ENCODE measurements around the gene TPP2. TPM values are rescaled to one million over a fixed set of nuclear protein-coding genes. Genes with fewer than 3 reads are reported as not detected.

TPP2 gene
- total RNA-seq, 1 experiment from 2014 or later, result 43.6 TPM

DNA sequence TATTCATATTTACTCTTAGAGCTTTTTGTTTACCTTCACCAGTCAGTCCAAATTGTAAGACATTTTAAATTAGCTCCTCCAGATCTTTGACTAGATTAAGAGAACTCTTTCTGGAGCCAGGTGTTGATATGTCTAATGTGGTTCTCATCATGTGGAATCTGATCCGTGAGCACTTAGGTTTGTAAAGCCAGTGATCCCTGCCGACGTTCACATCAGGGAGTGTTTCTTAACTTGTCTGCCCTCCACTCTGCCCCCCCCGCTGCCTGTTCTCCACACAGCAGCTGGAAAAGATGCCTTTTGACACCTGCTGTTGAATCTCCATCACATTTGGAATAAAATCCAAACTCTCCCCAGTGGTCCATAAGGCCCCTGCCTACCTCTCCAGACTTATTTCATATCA is 80.3 kb downstream of the TPP2 start:
- H3K36me3 ChIP-seq, result peaks cover 56% of the 10 kb centered on the region
- no peak overlapping the region for H3K4me3 ChIP-seq
- H3K9me3 ChIP-seq, result peaks cover 5% of the 10 kb centered on the region
- no peak for DNase-seq
- H3K27me3 ChIP-seq, result no peaks in the 10 kb centered on the region

DNA sequence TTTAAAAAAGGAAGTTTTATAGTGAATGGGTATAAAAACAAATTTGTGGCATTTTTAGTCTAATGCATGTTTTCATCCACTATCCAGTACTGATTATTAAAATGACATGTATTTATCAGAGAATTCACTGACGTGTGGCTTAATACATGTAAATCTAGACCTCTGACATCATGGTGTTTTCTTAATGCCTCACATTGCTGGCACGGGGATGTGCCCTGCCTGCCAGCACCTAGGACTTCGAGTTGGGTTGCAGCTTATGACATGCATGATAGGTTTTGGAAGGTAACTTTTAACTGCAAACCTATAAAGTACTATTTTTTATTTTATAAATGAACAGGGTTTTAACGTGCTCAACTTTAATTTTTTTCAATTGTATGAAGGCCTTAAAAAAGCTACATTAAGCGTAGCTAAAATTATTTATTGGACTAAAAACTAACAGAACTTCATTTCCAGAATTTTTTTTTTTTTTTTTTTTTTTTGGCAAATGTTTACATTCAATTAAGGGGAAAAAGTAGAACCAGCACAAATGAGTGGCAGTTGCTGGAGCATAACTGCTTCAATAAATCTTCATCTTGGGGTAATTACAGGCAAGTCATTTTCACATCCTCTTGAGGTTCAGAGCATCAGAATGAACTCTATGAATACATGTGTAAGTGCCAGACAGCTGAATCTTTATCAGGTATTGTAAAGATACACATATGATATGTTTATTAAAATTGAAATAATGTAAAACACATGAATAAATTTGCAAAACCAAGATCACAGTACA is 81.7 kb downstream of the TPP2 start:
- Histone ChIP-seq H3K36me3 (peaks cover 54% of the 10 kb centered on the region), H3K9me3 (peaks cover 5% of the 10 kb centered on the region), H3K4me3 (no peak overlapping the region), H3K27me3 (no peaks in the 10 kb centered on the region)
- DNase-seq, result no peak

DNA sequence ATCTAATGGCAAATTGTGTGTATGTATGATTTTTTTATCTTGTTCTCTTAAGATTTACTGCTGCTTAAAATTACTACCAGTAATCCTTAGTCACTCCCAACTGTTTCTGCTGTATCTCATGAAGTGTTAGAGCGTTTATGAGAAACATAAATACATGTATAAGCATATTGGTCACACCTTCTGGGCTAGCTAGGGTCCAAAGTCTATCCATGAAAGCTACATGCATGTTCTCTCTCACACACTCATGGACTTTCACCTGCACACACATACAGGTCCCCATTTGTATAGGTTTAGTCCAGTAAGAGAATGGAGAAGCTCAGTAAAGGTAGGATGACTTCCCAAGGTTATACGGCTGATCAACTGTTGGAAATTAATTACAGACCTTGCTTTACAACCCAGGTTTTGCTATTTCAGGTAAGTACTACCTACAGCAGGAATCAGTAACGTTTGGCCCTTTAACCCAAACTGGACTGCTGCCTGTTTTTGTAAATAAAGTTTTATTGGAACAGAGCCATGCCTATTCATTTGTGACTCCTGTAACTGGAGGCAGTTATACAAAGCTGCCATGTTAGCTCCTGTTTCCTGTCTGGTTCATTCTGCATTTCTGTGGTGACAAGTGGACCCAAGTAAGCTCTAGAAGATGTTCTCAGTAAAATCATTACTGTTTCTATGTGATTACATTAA is 82.8 kb downstream of the TPP2 start:
- no peak overlapping the region for H3K4me3 ChIP-seq
- H3K27me3 ChIP-seq, result no peaks in the 10 kb centered on the region
- H3K36me3 ChIP-seq, result peaks cover 49% of the 10 kb centered on the region
- DNase-seq, result no peak
- peaks cover 5% of the 10 kb centered on the region for H3K9me3 ChIP-seq

DNA sequence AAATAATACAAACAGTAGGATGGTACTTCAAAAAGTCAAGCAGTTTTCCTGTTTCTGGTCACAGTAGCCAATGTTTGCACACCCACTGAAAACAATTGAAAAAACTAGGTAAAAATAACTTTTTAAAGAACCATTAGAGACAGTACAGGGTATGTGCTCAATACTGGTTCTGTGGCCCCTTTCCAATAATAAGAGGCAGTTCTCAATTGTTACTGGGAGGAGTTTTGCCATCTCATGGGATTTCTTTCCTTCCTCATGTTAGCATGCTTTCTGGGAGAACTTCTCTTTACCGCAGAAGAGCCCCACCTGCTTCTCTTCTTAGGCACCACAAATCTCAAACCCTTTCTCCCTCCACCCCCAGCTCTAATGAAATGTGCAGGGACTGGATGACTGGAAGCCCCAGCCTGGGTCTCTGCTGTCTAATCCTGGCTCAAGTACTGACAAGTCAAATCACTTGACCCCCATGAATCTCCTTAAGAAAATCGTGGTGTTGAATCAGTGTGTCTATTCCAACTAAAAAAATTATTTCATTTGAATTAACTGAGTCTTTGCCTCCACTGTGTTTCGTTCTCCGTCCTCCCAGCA is 83.4 kb downstream of the TPP2 start:
- no peak overlapping the region for H3K4me3 ChIP-seq
- peaks cover 43% of the 10 kb centered on the region for H3K36me3 ChIP-seq
- H3K27me3 ChIP-seq, result no peaks in the 10 kb centered on the region
- peaks cover 5% of the 10 kb centered on the region for H3K9me3 ChIP-seq
- DNase-seq, result no peak

DNA sequence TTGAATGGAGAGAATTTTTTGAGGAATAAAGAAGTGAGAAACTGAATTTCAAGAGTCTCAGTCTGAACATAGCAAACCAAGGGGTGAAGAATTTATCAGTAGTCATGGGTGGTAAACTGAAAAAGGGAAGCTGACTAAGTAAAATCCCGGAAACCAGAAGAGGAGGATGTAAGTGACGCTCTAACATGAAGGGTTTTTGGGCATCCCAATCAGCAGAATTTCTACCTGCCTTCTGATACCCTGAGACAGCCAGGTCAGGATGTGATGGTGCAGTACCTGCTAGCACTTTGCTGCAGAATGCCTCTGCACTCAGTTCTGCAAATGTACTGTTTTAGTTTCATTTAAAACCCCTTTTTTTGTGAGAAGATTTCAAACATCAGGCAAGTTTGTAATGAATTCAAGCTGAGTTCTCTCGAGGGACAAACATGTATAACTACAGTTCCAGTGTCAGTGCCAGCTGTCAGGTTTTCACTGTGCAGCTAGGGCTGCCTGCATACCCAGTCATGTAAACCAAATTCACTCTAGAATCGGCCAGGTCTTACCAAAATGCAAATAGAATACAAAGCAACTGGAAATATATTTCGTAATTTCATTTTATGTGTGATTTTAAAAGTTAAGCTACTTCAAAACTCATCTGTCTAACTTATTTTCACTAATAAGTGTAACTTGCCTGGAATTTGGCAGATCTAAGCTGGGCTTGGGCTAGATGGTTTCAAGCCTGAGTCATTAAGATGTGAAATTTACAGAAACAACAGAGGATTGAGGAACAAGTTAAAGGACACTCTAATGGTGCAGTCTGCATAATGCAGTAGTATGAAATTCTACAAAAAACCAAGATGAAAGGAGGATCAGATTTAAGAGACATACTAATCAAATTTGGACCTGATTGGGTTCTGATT is 84.3 kb downstream of the TPP2 start:
- Histone ChIP-seq H3K4me3 (no peak overlapping the region), H3K36me3 (peaks cover 36% of the 10 kb centered on the region), H3K9me3 (peaks cover 5% of the 10 kb centered on the region), H3K27me3 (no peaks in the 10 kb centered on the region)
- DNase-seq, result no peak

DNA sequence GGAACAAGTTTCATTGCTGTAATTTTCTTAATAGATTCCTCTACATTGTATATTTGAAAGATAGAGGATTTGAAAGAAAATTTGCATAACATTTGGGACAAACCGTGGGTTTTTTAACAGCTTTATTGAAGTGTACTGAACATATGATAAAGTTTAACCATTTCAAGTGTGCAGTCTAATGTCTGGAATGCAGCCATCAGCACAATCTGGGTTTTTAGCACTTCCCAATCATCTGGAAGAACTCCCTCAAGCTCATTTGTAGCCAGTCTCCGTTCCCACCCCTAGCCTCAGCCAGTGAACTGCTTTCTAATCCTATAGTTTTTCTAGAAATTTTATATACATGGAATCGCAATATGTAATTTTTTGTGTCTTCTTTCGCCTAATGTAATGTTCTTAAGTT is 85.4 kb downstream of the TPP2 start:
- no peak overlapping the region for H3K4me3 ChIP-seq
- peaks cover 5% of the 10 kb centered on the region for H3K9me3 ChIP-seq
- peaks cover 25% of the 10 kb centered on the region for H3K36me3 ChIP-seq
- no peaks in the 10 kb centered on the region for H3K27me3 ChIP-seq
- no peak for DNase-seq

DNA sequence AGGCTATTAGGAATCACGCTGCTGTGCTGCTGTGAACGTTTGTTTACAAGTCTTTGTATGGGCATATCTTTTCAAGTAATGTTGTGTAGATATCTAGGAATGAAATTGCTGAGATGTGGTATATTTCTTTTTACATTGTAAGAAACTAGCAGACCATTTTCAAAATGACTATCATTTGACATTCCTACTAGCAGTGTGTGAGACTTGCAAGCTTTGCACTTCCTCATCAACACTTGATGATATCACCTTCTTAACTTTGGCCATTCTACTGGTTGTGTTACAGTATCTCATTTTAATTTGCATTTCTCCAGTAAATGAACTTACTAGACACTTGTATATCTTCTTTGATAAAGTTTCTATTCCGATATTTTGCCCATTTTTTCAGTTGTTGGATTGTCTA is 85.9 kb downstream of the TPP2 start:
- Histone ChIP-seq H3K9me3 (peaks cover 5% of the 10 kb centered on the region), H3K4me3 (no peak overlapping the region), H3K36me3 (peaks cover 20% of the 10 kb centered on the region), H3K27me3 (no peaks in the 10 kb centered on the region)
- DNase-seq, result no peak

DNA sequence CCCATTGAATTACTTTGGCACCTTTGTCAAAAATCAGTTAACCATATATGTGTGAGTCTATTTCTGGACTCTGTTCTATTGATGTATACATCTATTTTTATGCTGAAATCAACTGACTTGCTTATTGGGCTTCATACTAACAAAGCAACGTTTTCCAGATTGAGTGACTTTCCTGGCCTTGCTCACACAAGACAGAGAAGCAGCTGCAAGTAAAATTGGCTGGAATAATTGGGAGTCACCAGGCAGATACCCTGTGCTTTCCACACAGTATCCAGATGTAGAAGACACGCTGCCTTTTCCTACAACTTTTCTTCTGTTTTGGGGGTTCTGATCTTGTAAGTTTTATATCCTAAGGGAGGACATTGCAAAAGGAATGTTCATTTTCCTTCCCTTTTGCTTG is 86.9 kb downstream of the TPP2 start:
- Histone ChIP-seq H3K36me3 (peaks cover 14% of the 10 kb centered on the region), H3K27me3 (no peaks in the 10 kb centered on the region), H3K4me3 (no peak overlapping the region), H3K9me3 (peaks cover 5% of the 10 kb centered on the region)
- no peak for DNase-seq

DNA sequence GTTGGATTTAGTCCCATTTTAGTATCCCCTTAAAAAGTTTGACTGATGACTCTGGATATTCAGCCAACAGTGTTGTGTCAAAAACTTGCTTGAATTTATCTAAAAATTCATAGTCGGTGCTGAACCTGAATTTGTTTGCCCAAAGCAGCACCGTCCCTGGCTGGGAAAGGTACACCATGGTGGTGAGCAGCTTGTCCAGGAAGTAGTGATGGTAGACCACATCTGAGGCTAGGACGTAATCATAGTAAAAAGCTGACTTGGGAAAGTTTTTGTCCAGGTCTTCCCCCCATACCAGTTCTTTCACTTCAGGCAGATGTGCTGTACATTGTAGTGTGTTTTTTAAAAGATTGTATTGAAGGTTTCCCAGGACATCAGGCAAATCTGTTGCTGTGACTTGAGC is 89.2 kb downstream of the TPP2 start:
- peaks cover 5% of the 10 kb centered on the region for H3K9me3 ChIP-seq
- DNase-seq, result no peak
- no peak overlapping the region for H3K4me3 ChIP-seq
- no peaks in the 10 kb centered on the region for H3K36me3 ChIP-seq
- H3K27me3 ChIP-seq, result no peaks in the 10 kb centered on the region

DNA sequence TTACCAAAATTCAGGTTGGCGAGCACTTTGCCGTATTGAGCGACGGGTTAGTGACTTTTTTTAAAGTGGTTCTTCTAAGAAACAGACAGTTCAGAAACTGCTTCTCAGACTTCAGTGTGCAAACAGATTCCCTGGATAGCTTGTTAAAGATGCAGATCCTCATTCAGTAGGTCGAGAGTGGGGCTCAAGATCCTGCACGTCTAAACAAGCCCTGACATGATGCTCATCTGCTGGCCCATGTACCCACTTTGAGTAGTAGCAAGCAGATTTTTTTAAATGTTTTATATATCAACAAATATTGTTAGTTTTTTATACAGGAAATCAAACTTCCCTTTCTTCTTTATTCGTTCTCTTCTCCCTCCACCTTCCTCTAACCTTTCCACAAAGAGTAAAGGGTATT is 90.7 kb downstream of the TPP2 start:
- no peaks in the 10 kb centered on the region for H3K27me3 ChIP-seq
- H3K4me3 ChIP-seq, result no peak overlapping the region
- H3K9me3 ChIP-seq, result no peaks in the 10 kb centered on the region
- no peaks in the 10 kb centered on the region for H3K36me3 ChIP-seq
- no peak for DNase-seq

DNA sequence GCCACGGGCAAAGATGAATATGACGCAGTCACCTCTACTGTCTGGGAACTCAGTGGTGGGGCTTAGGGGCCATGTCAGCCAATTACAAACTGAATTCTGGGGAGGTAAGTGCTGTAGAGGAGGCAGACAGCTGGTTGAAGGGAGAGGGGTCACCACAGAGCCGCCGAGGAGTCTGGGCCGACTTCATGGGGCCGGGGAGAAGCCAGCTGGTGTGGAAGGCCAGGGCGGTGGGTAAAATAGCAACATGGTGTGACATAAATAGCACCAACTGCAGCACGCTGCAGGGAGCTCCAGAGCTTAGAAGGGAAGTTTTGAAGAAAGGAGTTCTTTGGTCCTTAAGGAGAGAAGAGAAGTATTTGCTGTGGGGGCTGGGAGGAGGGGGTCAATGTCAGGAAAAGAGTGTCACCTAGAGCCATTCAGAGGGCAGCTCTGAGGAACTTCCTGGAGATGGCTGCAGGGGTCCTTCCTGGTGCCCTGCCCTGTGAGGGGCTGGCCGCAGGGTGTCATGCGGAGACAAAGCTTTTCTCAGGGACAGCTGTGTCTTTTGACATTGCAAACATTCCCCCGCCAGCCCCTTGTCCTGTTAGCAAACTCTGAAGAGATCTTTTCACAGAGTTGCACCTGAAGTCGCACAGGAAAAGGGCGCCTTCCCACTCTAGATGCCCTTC is 91.7 kb downstream of the TPP2 start:
- DNase-seq, result no peak
- H3K4me3 ChIP-seq, result no peak overlapping the region
- H3K27me3 ChIP-seq, result no peaks in the 10 kb centered on the region
- no peaks in the 10 kb centered on the region for H3K36me3 ChIP-seq
- H3K9me3 ChIP-seq, result no peaks in the 10 kb centered on the region

DNA sequence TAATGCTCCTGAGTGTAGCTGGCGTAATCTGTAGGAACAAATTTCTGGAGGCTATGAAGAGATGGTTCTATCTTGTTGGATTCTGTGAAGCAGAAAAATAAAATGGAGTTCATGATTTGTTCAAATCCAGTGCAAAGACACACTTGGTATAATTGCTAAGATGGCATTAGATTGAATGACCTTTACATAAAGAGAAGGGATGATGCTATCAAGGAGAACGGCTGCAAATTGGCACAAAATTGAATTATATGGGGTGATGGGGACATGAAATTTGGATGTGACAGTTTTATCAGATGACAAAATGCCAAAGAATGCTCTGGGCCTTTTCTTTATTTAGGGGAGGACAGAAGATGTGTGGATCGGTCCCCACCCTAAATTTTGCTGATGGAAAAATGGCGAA is 94.1 kb downstream of the TPP2 start:
- Histone ChIP-seq H3K4me3 (no peak overlapping the region), H3K36me3 (no peaks in the 10 kb centered on the region), H3K27me3 (no peaks in the 10 kb centered on the region), H3K9me3 (no peaks in the 10 kb centered on the region)
- no peak for DNase-seq

DNA sequence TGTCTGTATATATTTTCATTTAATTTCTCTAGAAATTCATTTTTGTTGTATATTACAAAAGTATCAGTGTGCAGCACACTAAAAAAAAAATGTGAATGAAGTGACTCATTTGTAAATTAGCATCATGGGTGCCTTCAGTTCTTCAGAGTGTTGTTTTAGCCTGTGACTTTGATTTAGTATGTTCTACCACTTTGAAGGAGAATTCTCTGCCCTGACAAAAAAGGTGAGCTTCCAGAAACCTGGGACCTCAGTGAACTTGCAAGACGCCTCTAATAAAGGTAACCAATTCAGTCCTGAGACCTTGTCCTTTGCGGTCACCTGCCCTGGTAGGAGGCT is 95.7 kb downstream of the TPP2 start:
- no peak for DNase-seq
- no peaks in the 10 kb centered on the region for H3K36me3 ChIP-seq
- no peaks in the 10 kb centered on the region for H3K27me3 ChIP-seq
- no peaks in the 10 kb centered on the region for H3K9me3 ChIP-seq
- H3K4me3 ChIP-seq, result no peak overlapping the region

DNA sequence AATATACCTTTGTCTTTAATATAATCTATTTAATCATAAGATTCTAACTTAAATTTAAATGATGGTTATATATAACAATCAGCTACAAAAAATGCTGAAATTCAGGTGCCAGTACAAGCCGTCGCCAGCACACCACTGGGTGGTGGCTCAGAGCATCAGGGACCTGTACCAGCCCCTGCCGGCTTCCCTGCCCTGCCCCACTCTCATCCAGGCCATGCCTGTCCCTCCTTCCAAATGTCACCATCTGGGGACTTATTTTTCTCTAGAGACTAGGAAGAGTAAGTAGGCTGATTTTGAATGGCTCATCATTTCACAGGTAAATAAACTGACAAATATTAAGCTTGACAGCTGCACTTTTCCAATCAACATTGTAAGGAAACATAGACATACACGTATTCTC is 96.5 kb downstream of the TPP2 start:
- no peaks in the 10 kb centered on the region for H3K9me3 ChIP-seq
- no peaks in the 10 kb centered on the region for H3K27me3 ChIP-seq
- H3K36me3 ChIP-seq, result no peaks in the 10 kb centered on the region
- no peak overlapping the region for H3K4me3 ChIP-seq
- no peak for DNase-seq

DNA sequence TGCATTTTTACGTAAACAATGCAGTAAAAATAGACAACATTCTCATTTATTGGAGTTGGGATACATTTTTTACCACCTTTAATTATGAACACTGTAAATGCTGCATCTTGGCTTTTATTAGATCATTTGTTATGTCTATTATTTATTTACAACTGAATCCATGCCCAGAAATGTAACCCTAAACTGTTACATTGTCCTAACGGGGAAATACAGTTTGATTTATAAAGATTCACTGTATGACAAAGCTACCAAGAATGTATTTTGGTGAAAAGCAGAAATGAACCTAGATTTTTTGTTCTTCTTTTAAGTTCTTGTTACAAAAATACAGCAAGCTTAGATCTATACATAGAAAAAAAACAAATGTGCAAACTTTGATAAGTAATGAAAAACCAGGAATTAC is 97.0 kb downstream of the TPP2 start:
- Histone ChIP-seq H3K36me3 (no peaks in the 10 kb centered on the region), H3K9me3 (peaks cover 2% of the 10 kb centered on the region; the same call in 1 of the 2 replicates), H3K27me3 (no peaks in the 10 kb centered on the region), H3K4me3 (no peak overlapping the region)
- DNase-seq, result no peak

DNA sequence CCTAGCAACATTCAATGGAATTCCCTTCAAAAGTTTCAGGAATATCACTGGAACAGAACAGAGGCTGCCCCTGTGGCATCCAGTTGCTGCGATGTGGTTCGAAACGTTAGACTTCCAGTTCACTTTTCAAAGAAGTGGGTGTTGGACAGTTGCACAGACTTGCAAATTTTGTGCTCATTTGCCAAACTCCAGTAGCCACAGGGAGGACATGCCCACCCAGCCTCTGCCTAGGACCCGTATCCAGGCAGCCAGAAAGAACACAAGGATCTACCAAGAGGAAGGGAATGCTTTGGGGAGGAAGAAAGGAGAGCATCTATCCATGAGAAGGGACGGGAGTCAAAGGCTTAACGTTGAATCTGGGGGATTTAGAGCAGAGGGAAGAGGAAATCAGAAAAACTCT is 98.2 kb downstream of the TPP2 start, which contains the start of gene METTL21C:
TSS of gene METTL21C (minus strand) at position 108 of the 400 bp plus-strand sequence. CDS start 546 bp downstream, outside the sequence.
- DNase-seq, result no peak
- peaks cover 2% of the 10 kb centered on the region; the same call in 1 of the 2 replicates for H3K9me3 ChIP-seq
- no peaks in the 10 kb centered on the region for H3K36me3 ChIP-seq

More for the DNA sequence above, 98.2 kb downstream of the TPP2 start, which contains the start of gene METTL21C:
- Histone ChIP-seq H3K4me3 (no peak within 1 kb of the TSS), H3K27me3 (no peaks in the 10 kb centered on the region)
